HFFc6 (cell line): ENCODE data around the gene CHRNA4. TPM values are rescaled to one million over a fixed set of nuclear protein-coding genes. Genes with fewer than 3 reads are reported as not detected.

Experiments used
- DNase-seq: peaks from one replicate; pipeline ENCODE4 v3.0.0-alpha.2; 2018
- H3K27ac Mint-ChIP-seq: 2 replicates; pipeline ENCODE4 v1.8.0; 2020; ENCODE audit warnings: mild to moderate bottlenecking, mixed read lengths
- H3K27me3 Mint-ChIP-seq: 2 replicates; pipeline ENCODE4 v1.8.0; 2021; ENCODE audit warnings: mild to moderate bottlenecking, moderate library complexity, mixed read lengths; ENCODE audit not compliant: insufficient read depth
- H3K36me3 Mint-ChIP-seq: 2 replicates; pipeline ENCODE4 v1.8.0; 2021; ENCODE audit warnings: low read depth, mixed read lengths
- H3K4me1 Mint-ChIP-seq: 2 replicates; pipeline ENCODE4 v1.8.0; 2020; ENCODE audit warnings: low read depth, mixed read lengths
- H3K4me3 Mint-ChIP-seq: 2 replicates; pipeline ENCODE4 v1.8.0; 2020; ENCODE audit warnings: mild to moderate bottlenecking, moderate library complexity, mixed read lengths
- H3K9me3 Mint-ChIP-seq: 2 replicates; pipeline ENCODE4 v1.8.0; 2020; ENCODE audit warnings: mild to moderate bottlenecking, mixed read lengths
- CTCF ChIP-seq: fragments of 200-600 bp; sonication (generic); IDR thresholded peaks from 2 replicates; pipeline ENCODE4 v1.5.0; 2021; ENCODE audit warnings: antibody characterized with exemption, mild to moderate bottlenecking
- long read RNA-seq: library from polyadenylated mRNA; unstranded; transcript quantifications from one replicate; pipeline ENCODE4 v2.0.0, GENCODE V29; 2019
- total RNA-seq, 6 experiments: library from RNA; stranded (reverse); fragmentation: NEBNext Ultra II Directional; extraction: Animal tissue kit (Norgen Biotek cat#: 25700); gene quantifications; 2 replicates in 1 of 6; 3 replicates in 5 of 6; pipeline ENCODE4 v1.2.3, GENCODE V29; 2021

The CHRNA4 gene
- total RNA-seq, result not detected
- long read RNA-seq, result 0 reads

DNA sequence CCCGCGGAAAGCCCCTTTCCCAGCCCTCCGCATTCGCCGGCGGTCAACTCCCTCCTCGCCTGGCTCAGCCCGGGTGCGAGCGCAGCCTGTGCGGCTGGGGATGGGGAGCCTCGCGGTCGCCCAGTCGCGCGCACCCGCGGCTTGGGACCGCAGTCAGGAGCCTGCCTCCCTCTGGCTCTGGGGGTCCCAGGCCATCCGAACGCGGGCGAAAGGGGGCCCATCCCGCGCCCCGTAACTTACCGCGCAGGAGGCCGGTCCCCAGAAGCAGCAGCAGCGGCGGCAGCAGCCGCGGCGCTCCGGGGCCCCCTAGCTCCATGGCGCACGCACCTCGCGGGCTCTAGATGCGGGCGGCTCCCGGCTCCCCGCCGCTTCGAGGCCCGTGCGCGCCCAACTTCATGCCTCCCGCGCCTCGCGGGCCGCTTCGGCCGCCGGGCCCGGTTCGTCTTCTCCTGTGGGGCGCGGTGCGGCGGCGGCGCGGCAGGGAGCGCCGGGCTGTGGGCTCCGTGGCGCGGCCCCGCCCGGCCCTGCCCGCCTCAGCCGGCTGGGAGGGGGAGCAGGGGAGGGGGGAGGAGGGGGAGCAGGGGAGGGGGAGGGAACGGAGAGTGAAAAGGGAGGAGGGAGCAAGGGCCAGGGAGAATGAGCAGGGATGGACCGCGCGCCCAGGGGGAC, at the start of gene CHRNA4:
CHRNA4 (minus strand) TSS at position 500 of the 669 bp plus-strand sequence; CDS start at position 316, 184 bp downstream.
- no peak within 1 kb of the TSS for H3K27ac Mint-ChIP-seq
- no peak within 1 kb of the TSS for H3K4me3 Mint-ChIP-seq
- peaks cover 18% of the 10 kb centered on the region for H3K27me3 Mint-ChIP-seq
- no peak for DNase-seq
- H3K36me3 Mint-ChIP-seq, result no peaks in the 10 kb centered on the region
- TF ChIP-seq CTCF, result no peak
- no peaks in the 10 kb centered on the region for H3K9me3 Mint-ChIP-seq
- no peaks in the 10 kb centered on the region for H3K4me1 Mint-ChIP-seq

- Mint-ChIP-seq H3K4me1 (no peaks in the 10 kb centered on the region), H3K4me3 (no peak overlapping the region), H3K9me3 (no peaks in the 10 kb centered on the region; the same call in 1 of the 2 replicates), H3K27me3 (peaks cover 10% of the 10 kb centered on the region), H3K36me3 (no peaks in the 10 kb centered on the region), H3K27ac (no peak overlapping the region)
- TF ChIP-seq CTCF, result no peak
- no peak for DNase-seq
Observed at GRCh38 chr20:63409834-63410435, 48.8 kb upstream of the CHRNA4 start.

GRCh38 chr20:63409066-63409833, 48.1 kb upstream of the CHRNA4 start:
- no peaks in the 10 kb centered on the region for H3K4me1 Mint-ChIP-seq
- TF ChIP-seq CTCF, result no peak
- peaks cover 5% of the 10 kb centered on the region for H3K27me3 Mint-ChIP-seq
- no peaks in the 10 kb centered on the region for H3K36me3 Mint-ChIP-seq
- H3K9me3 Mint-ChIP-seq, result no peaks in the 10 kb centered on the region; the same call in 1 of the 2 replicates
- no peak overlapping the region for H3K27ac Mint-ChIP-seq
- no peak overlapping the region for H3K4me3 Mint-ChIP-seq
- DNase-seq, result no peak

GRCh38 chr20:63408684-63409046, 47.5 kb upstream of the CHRNA4 start:
- peaks cover 5% of the 10 kb centered on the region; the same call in 1 of the 2 replicates for H3K27me3 Mint-ChIP-seq
- no peak overlapping the region for H3K4me3 Mint-ChIP-seq
- no peak overlapping the region for H3K27ac Mint-ChIP-seq
- DNase-seq, result no peak
- no peaks in the 10 kb centered on the region for H3K4me1 Mint-ChIP-seq
- H3K36me3 Mint-ChIP-seq, result no peaks in the 10 kb centered on the region
- TF ChIP-seq CTCF, result no peak
- H3K9me3 Mint-ChIP-seq, result no peaks in the 10 kb centered on the region; the same call in 1 of the 2 replicates

DNA sequence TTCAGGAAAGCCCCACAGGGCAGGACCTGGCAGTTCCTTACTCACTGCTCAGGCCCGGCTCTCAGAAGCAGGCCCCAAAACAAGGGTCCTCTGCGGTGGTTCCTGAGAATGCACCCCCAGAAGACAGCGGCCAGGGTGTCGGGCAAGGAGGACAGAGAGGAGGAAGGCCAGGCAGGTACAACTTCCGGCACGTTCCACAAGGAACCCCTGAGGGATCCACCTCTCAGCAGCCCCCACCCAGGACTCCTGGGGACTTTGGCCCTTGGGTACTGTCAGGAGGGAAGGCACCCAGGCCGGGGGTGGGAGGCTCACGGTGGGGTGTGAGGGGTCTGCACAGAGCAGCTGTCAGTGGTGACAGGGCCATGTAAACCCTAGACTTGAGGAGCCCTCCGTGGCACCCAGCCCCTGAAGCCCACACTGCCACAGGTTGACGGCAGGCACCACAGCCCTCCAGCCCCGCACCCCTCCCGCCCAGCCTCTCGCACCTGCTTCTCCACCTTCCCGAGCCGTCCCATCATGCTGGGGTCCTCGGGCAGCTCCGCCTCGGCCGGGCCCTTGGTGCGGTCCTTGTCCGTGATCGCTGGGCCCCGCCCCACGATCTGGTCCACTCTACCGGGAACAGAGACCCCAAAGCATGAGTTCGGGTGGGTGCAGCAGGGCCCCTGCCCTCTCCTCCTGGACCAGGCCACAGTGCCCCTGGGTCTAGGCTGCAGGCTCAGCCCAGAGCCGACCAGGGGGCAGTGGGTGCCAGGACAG, 47.0 kb upstream of the CHRNA4 start:
- Mint-ChIP-seq H3K4me1 (no peaks in the 10 kb centered on the region), H3K36me3 (no peaks in the 10 kb centered on the region), H3K4me3 (no peak overlapping the region), H3K27me3 (peaks cover 5% of the 10 kb centered on the region; the same call in 1 of the 2 replicates), H3K27ac (no peak overlapping the region), H3K9me3 (no peaks in the 10 kb centered on the region; the same call in 1 of the 2 replicates)
- no peak for TF ChIP-seq CTCF
- no peak for DNase-seq
